ENCODE measurements around the gene RAP1A. TPM values are rescaled to one million over a fixed set of nuclear protein-coding genes. Genes with fewer than 3 reads are reported as not detected.

The RAP1A gene
- total RNA-seq: 18.2 and 40.0 TPM in 2 replicates

GRCh38 chr1:111619635-111620440 lies at the start of gene RAP1A:
Gene RAP1A, plus strand, starts transcription at chr1:111619789. Its CDS starts 71,572 bp downstream, at chr1:111691361.

DNA sequence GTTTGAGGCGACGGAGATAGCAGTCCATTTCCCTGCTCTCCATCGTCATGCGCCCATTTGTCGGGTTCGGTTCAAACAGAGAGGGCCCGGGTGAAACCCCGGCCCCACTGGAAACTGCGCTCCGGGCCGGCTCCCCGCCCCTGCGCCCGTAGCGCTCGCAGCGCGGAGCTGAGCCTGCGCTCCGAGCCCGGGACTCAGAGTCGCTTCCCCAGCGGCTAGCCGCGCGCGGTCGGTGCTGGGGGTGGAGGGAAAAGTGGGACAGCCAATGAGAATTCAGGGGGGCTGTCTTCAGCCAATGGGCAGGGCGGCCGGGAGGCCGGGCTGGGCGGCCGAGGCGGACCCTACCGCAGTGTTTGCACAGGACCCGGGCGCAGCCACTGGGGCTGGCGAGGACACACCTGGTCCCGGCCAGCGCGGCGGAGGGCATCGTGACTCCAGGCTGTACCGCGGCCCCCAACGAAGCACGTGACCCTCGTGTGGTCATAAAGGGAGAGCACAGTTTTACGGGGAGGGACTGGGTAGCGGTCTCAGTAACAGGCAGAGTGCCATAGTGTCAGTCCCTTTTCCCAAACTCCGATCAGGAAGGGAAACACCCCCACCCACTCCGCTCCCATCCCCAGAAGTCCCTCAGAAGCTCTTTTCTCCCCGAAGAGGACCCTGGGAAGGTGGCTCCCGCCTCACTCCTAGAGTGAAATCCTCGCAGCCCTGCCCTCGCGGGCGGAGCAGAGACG lies 119.8 kb downstream of the RAP1A start, which contains the start of gene INKA2:
Gene INKA2 (minus strand): TSS at position 202 of the 731 bp plus-strand sequence. CDS start 153 bp downstream, at position 49.

DNA sequence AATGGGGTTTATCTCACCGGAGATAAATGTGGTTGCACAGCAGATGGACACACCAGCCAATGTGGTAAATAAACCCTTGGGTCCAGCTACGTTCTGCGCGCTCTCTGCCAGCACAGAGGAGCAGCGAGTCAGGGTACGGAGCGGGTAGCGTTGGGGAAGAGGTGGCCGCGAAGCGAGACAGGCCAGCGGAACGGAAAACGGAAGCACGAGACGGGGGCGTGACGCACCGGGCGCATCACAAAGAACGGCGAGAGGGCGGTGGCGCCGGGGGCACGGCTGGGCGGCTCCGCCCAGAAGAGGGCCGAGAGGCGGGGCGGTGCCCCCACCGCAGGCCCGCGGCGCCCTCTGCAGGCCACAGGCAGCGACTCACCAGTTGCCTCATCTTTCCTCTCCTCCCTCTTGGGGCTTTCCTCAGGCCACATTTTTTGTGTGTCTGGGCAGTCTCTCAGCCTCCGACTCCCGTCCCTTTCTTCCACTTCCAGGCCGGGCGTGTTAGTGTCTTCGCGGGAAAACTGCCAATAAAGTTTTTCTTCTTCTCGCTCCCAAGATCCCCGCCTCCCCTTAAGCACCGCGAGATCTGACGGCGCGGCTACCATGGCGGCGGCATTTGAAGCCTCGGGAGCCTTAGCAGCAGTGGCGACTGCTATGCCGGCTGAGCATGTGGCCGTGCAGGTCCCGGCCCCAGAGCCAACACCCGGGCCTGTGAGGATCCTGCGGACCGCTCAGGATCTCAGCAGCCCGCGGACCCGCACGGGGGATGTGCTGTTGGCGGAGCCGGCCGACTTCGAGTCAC lies 135.9 kb downstream of the RAP1A start, which contains the start of gene DDX20:
Gene DDX20 (plus strand): TSS at position 571 of the 793 bp plus-strand sequence. CDS start 24 bp downstream, at position 595.

Other genes starting within 250 kb of the RAP1A start
- 0.99 TPM in 1 of 2 replicates, not detected in the other for gene OVGP1, start 192.1 kb upstream of the RAP1A start, total RNA-seq
- 33.0 and 39.9 TPM in 2 replicates for gene WDR77, start 170.5 kb upstream of the RAP1A start, total RNA-seq
- gene ATP5PB, start 170.3 kb upstream of the RAP1A start, total RNA-seq: 216 and 440 TPM in 2 replicates
- gene C1orf162, start 145.8 kb upstream of the RAP1A start, total RNA-seq: 0.29 and 0.33 TPM in 2 replicates
- not detected in 2 replicates for gene ADORA3, start 116.2 kb upstream of the RAP1A start, total RNA-seq
- not detected in 2 replicates for gene TMIGD3, start 116.2 kb upstream of the RAP1A start, total RNA-seq
- 0.29 and 2.6 TPM in 2 replicates for gene INKA2, start 119.6 kb downstream of the RAP1A start, total RNA-seq
- 8.8 and 9.9 TPM in 2 replicates for gene DDX20, start 136.1 kb downstream of the RAP1A start, total RNA-seq

Data from smooth muscle cell of trachea (primary cell).